ENCODE measurements around the gene FITM1.

The FITM1 gene

DNA sequence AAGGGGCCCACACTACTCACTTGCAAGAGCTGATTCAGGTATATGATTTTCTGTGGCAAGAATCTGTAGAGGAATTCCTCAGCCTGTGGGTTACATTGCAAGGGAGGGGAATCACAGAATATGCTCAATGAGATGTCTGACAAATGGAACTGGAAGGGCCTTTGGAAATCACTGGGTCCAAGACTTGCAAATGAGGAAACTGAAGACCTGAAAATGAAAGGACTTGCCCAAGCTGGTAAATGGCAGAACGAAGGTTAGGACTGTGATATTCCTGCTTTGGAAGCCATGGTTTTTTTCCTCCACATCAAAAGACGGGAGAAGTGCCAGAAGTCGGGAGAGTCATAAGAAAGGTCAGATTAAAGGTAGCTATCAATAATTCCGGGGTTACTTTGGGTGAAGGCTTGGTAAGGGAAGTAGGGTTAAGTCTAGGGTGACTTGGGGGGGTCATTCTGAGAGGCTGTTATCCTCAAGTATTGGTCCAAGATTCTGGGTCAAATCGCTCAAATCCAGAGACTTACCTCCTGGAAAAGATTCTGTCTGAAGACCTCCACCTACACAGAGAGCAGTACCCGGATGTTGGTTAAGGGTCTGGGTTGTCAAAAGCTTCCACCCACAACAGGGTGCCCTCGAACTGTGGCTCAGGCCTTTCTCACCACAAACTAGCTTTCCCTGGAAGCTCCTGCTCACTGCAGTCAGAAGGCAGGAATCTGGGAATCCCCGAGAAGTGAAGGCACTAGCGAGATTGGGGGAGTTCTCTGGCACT is 15.4 kb downstream of the FITM1 start:
- ChIA-PET CTCF (interaction anchor here (0.6 to 3.7 kb wide), 7 partner anchors 9 to 131 kb away, joined by 3 to 34 read pairs (median 5); partner anchors contain the start of gene IRF9), POLR2A (interaction anchor here (0.5 to 3.8 kb wide), 15 partner anchors 9 to 125 kb away, joined by 3 to 79 read pairs (median 8); partner anchors contain the start of genes CHMP4A, DCAF11, IPO4 and IRF9)
- peaks cover 8% of the 10 kb centered on the region for H3K4me1 ChIP-seq (ENCODE audit: control insufficient read depth, insufficient read depth, low read length)

DNA sequence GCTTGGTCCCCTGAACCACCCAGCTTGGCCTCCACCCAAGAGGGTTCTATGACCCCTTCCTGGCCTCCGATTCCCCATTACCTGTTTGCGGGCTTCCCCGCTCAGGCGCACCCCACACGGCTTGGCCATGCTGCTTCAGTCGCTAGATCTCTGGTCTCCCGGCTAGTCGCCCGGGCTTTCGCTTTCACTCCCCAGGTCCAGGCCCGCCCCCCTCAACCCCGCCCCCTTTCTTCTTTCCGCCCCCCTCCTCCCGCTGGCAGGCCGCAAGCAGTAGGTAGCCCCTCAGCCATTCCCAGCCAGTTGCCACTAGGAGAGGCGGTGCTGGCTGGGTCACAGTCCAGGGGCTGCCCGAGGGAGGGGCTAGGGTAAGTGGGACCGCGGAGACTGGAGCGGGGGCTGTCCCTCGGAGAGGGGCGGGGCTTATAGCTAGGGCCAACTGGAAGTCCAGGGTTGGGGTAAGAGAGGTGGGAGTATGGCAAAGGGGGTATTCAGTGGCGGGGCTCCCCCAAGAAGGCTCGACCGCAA is 16.1 kb downstream of the FITM1 start, which contains the start of gene PSME2:
TSS of gene PSME2 (minus strand) at position 158 of the 525 bp plus-strand sequence. CDS start at position 129, 29 bp downstream.
- H3K27ac ChIP-seq (ENCODE audit: extremely low read depth, low read depth, low read length), result peak within 1 kb of the TSS; percentile 81; the same call in 1 of the 2 replicates
- POLR2A ChIA-PET, result interaction anchor here (0.6 to 3.8 kb wide), 19 partner anchors 10 to 125 kb away, joined by 3 to 79 read pairs (median 7); partner anchors contain the start of genes CHMP4A, DCAF11, IPO4 and IRF9
- CTCF ChIA-PET, result interaction anchor here (0.5 to 3.7 kb wide), 8 partner anchors 9 to 65 kb away, joined by 3 to 34 read pairs (median 4); partner anchors contain the start of gene IRF9
- TF ChIP-seq KLF1 (tag by site-specific recombination; IDR thresholded peaks at IDR 0.05) (0 out of 2 replicates have a peak, but pooled peaks have one; percentile 17), KLF9 (tag by site-specific recombination; IDR thresholded peaks at IDR 0.05; ENCODE audit: low read depth) (peak; percentile 67), ZFP3 (tag by site-specific recombination; IDR thresholded peaks at IDR 0.05; ENCODE audit: low read depth) (no peak), EGR2 (tag by site-specific recombination; IDR thresholded peaks at IDR 0.05; ENCODE audit: low read depth) (0 out of 2 replicates have a peak, but pooled peaks have one; percentile 29), SP2 (tag by site-specific recombination; IDR thresholded peaks at IDR 0.05) (peak; percentile 75), PBX3 (CRISPR knock-in tag; IDR thresholded peaks at IDR 0.05) (no peak; the same call in 1 of the 2 replicates), ZBTB17 (tag by site-specific recombination; IDR thresholded peaks at IDR 0.05) (peak; percentile 52), ZNF398 (tag by site-specific recombination; IDR thresholded peaks at IDR 0.05) (peak; percentile 83), FEZF1 (tag by site-specific recombination; IDR thresholded peaks at IDR 0.05) (peak; percentile 74), GLIS1 (tag by site-specific recombination; IDR thresholded peaks at IDR 0.05) (peak; percentile 63)
- TF ChIP-seq, protein P1, sequence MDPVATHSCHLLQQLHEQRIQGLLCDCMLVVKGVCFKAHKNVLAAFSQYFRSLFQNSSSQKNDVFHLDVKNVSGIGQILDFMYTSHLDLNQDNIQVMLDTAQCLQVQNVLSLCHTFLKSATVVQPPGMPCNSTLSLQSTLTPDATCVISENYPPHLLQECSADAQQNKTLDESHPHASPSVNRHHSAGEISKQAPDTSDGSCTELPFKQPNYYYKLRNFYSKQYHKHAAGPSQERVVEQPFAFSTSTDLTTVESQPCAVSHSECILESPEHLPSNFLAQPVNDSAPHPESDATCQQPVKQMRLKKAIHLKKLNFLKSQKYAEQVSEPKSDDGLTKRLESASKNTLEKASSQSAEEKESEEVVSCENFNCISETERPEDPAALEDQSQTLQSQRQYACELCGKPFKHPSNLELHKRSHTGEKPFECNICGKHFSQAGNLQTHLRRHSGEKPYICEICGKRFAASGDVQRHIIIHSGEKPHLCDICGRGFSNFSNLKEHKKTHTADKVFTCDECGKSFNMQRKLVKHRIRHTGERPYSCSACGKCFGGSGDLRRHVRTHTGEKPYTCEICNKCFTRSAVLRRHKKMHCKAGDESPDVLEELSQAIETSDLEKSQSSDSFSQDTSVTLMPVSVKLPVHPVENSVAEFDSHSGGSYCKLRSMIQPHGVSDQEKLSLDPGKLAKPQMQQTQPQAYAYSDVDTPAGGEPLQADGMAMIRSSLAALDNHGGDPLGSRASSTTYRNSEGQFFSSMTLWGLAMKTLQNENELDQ (tag by site-specific recombination; IDR thresholded peaks at IDR 0.05; ENCODE audit: low read depth), result no peak
- TF ChIP-seq, protein P2, sequence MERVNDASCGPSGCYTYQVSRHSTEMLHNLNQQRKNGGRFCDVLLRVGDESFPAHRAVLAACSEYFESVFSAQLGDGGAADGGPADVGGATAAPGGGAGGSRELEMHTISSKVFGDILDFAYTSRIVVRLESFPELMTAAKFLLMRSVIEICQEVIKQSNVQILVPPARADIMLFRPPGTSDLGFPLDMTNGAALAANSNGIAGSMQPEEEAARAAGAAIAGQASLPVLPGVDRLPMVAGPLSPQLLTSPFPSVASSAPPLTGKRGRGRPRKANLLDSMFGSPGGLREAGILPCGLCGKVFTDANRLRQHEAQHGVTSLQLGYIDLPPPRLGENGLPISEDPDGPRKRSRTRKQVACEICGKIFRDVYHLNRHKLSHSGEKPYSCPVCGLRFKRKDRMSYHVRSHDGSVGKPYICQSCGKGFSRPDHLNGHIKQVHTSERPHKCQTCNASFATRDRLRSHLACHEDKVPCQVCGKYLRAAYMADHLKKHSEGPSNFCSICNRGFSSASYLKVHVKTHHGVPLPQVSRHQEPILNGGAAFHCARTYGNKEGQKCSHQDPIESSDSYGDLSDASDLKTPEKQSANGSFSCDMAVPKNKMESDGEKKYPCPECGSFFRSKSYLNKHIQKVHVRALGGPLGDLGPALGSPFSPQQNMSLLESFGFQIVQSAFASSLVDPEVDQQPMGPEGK (tag by site-specific recombination; IDR thresholded peaks at IDR 0.05), result peak; percentile 99
- TF ChIP-seq, protein P3, sequence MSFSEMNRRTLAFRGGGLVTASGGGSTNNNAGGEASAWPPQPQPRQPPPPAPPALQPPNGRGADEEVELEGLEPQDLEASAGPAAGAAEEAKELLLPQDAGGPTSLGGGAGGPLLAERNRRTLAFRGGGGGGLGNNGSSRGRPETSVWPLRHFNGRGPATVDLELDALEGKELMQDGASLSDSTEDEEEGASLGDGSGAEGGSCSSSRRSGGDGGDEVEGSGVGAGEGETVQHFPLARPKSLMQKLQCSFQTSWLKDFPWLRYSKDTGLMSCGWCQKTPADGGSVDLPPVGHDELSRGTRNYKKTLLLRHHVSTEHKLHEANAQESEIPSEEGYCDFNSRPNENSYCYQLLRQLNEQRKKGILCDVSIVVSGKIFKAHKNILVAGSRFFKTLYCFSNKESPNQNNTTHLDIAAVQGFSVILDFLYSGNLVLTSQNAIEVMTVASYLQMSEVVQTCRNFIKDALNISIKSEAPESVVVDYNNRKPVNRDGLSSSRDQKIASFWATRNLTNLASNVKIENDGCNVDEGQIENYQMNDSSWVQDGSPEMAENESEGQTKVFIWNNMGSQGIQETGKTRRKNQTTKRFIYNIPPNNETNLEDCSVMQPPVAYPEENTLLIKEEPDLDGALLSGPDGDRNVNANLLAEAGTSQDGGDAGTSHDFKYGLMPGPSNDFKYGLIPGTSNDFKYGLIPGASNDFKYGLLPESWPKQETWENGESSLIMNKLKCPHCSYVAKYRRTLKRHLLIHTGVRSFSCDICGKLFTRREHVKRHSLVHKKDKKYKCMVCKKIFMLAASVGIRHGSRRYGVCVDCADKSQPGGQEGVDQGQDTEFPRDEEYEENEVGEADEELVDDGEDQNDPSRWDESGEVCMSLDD (tag by site-specific recombination; IDR thresholded peaks at IDR 0.05), result peak; percentile 70; the same call in 1 of the 2 replicates
- TF ChIP-seq, protein P4, sequence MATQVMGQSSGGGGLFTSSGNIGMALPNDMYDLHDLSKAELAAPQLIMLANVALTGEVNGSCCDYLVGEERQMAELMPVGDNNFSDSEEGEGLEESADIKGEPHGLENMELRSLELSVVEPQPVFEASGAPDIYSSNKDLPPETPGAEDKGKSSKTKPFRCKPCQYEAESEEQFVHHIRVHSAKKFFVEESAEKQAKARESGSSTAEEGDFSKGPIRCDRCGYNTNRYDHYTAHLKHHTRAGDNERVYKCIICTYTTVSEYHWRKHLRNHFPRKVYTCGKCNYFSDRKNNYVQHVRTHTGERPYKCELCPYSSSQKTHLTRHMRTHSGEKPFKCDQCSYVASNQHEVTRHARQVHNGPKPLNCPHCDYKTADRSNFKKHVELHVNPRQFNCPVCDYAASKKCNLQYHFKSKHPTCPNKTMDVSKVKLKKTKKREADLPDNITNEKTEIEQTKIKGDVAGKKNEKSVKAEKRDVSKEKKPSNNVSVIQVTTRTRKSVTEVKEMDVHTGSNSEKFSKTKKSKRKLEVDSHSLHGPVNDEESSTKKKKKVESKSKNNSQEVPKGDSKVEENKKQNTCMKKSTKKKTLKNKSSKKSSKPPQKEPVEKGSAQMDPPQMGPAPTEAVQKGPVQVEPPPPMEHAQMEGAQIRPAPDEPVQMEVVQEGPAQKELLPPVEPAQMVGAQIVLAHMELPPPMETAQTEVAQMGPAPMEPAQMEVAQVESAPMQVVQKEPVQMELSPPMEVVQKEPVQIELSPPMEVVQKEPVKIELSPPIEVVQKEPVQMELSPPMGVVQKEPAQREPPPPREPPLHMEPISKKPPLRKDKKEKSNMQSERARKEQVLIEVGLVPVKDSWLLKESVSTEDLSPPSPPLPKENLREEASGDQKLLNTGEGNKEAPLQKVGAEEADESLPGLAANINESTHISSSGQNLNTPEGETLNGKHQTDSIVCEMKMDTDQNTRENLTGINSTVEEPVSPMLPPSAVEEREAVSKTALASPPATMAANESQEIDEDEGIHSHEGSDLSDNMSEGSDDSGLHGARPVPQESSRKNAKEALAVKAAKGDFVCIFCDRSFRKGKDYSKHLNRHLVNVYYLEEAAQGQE (tag by site-specific recombination; IDR thresholded peaks at IDR 0.05), result 0 out of 2 replicates have a peak, but pooled peaks have one; percentile 51

More for the DNA sequence above, 15.4 kb downstream of the FITM1 start:
- Histone ChIP-seq H3K9me3 (ENCODE audit: control insufficient read depth, insufficient read depth, low read depth, low read length) (no peaks in the 10 kb centered on the region), H3K36me3 (ENCODE audit: control insufficient read depth in 2 of 2, insufficient read depth in 1 of 2, low read length in 2 of 2) (peaks cover 12 to 46% of the 10 kb centered on the region in 2 experiments), H3K4me3 (ENCODE audit: low read depth, low read length) (peak overlapping the region; percentile 91), H3K27ac (ENCODE audit: extremely low read depth, low read depth, low read length) (peak overlapping the region; percentile 59; the same call in 1 of the 2 replicates)
- TF ChIP-seq ZNF600 (tag by site-specific recombination; IDR thresholded peaks at IDR 0.05) (peak; percentile 79), ZNF544 (tag by site-specific recombination; IDR thresholded peaks at IDR 0.05) (no peak), MEIS1 (CRISPR knock-in tag; IDR thresholded peaks at IDR 0.05; ENCODE audit: borderline replicate concordance) (no peak), ZNF146 (tag by site-specific recombination; IDR thresholded peaks at IDR 0.05) (peak; percentile 34), ZFHX2 (tag by site-specific recombination; conservative IDR thresholded peaks at IDR 0.05) (no peak), IKZF3 (tag by site-specific recombination; IDR thresholded peaks at IDR 0.05) (peak; percentile 37; the same call in 1 of the 2 replicates), PRDM1 (tag by site-specific recombination; IDR thresholded peaks at IDR 0.05) (0 out of 2 replicates have a peak, but pooled peaks have one; percentile 73)

More for the DNA sequence above, 16.1 kb downstream of the FITM1 start, which contains the start of gene PSME2:
- Histone ChIP-seq H3K9me3 (ENCODE audit: control insufficient read depth, insufficient read depth, low read depth, low read length) (no peaks in the 10 kb centered on the region), H3K36me3 (ENCODE audit: control insufficient read depth in 2 of 2, insufficient read depth in 1 of 2, low read length in 2 of 2) (peaks cover 12 to 53% of the 10 kb centered on the region in 2 experiments), H3K4me3 (ENCODE audit: low read depth, low read length) (peak within 1 kb of the TSS; percentile 91), H3K4me1 (ENCODE audit: control insufficient read depth, insufficient read depth, low read length) (peaks cover 8% of the 10 kb centered on the region)

All from HEK293 (cell line).